Endodermal cell (in vitro differentiated cells): Measurements from ENCODE around the gene RGS6. TPM values are rescaled to one million over a fixed set of nuclear protein-coding genes. Genes with fewer than 3 reads are reported as not detected.

ENCODE experiments used
- DNase-seq: peaks from one replicate; pipeline ENCODE4 v3.0.0-alpha.2; 2017
- H3K27ac ChIP-seq: 2 replicates; pipeline ENCODE4 v1.5.1; 2013; ENCODE audit warnings: mild to moderate bottlenecking, low read depth, low read length, moderate library complexity
- H3K27me3 ChIP-seq: 2 replicates; pipeline ENCODE4 v1.6.1; 2013; ENCODE audit warnings: mild to moderate bottlenecking, low read length, moderate library complexity; ENCODE audit not compliant: insufficient read depth, control insufficient read depth, poor library complexity, severe bottlenecking
- H3K36me3 ChIP-seq: 2 replicates; pipeline ENCODE4 v1.7.0; 2013; ENCODE audit warnings: mild to moderate bottlenecking, low read length, moderate library complexity; ENCODE audit not compliant: control insufficient read depth, insufficient read depth
- H3K4me1 ChIP-seq: one replicate; pipeline ENCODE4 v1.7.0; 2013; ENCODE audit warnings: low read length; ENCODE audit not compliant: control insufficient read depth, insufficient read depth
- H3K4me3 ChIP-seq: 2 replicates; pipeline ENCODE4 v1.5.1; 2013; ENCODE audit warnings: mild to moderate bottlenecking, low read length, moderate library complexity
- H3K9ac ChIP-seq: 2 replicates; pipeline ENCODE4 v1.6.1; 2013; ENCODE audit warnings: mild to moderate bottlenecking, low read length, moderate library complexity; ENCODE audit not compliant: poor library complexity, severe bottlenecking; ENCODE audit errors: extremely low read depth
- H3K9me3 ChIP-seq: 2 replicates; pipeline ENCODE4 v1.6.1; 2013; ENCODE audit warnings: mild to moderate bottlenecking, low read length, moderate library complexity; ENCODE audit not compliant: control insufficient read depth
- H3K27ac Mint-ChIP-seq: 2 replicates; pipeline ENCODE4 v1.8.0; 2020; ENCODE audit warnings: mixed read lengths
- H3K27me3 Mint-ChIP-seq: 2 replicates; pipeline ENCODE4 v1.8.0; 2021; ENCODE audit warnings: mild to moderate bottlenecking, mixed read lengths; ENCODE audit not compliant: insufficient read depth
- H3K36me3 Mint-ChIP-seq: 2 replicates; pipeline ENCODE4 v1.8.0; 2020; ENCODE audit warnings: low read depth, mixed read lengths
- H3K4me1 Mint-ChIP-seq: 2 replicates; pipeline ENCODE4 v1.8.0; 2020; ENCODE audit warnings: mixed read lengths
- H3K4me3 Mint-ChIP-seq: 2 replicates; pipeline ENCODE4 v1.8.0; 2020; ENCODE audit warnings: mild to moderate bottlenecking, moderate library complexity, mixed read lengths
- H3K9me3 Mint-ChIP-seq: 2 replicates; pipeline ENCODE4 v1.8.0; 2020; ENCODE audit warnings: mild to moderate bottlenecking, mixed read lengths
- WGBS, 2 experiments: methylation state at CpG; one replicate each; pipeline versions ENCODE4 v1.1.5 to v1.1.7; 2013; ENCODE audit warnings: missing lambda C conversion rate in 2 of 2, mixed read lengths in 1 of 2; ENCODE audit not compliant: insufficient coverage in 1 of 2, insufficient read length in 1 of 2; 5-methylcytosine and 5-hydroxymethylcytosine counted together
- total RNA-seq, 2 donors: library from RNA; stranded (reverse); fragmentation: NEBNext Ultra II Directional in 1 of 2; extraction: Animal tissue kit (Norgen Biotek cat#: 25700) in 1 of 2; gene quantifications; 2 replicates in 1 of 2; 3 replicates in 1 of 2; pipeline ENCODE4 v1.2.1, GENCODE V29; 2021
- TF ChIP-seq, protein P1 (sequence below): fragments of 200-600 bp; sonication (generic); conservative IDR thresholded peaks from 2 replicates; pipeline ENCODE4 v1.5.0; 2021; ENCODE audit warnings: antibody characterized with exemption, mild to moderate bottlenecking

RGS6 gene
- total RNA-seq, 2 donors from 2014 or later = 10.1 to 16.3 TPM

DNA sequence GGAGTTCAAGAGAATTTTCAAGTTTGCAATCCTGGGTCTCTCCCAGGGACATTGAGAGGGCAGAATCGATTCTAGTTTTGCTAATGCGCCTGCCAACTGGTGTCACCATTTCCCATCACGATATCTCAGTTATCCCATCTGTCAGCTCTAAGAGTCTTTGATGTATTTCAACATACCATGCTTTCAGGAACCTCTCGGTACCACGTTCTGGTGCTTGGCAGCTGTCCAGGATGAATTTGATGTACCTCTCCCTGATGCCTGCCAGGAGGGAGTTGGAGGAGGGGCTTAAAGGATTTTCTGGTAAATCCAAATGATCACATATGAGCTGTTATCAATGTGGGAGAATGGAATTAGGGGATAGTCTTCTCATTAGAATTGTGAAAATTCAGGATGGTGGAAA, 332.5 kb downstream of the RGS6 start:
- H3K9me3 Mint-ChIP-seq = peaks cover 11% of the 10 kb centered on the region
- no peaks in the 10 kb centered on the region for H3K27me3 ChIP-seq
- peaks cover 3% of the 10 kb centered on the region for H3K4me1 Mint-ChIP-seq
- no peaks in the 10 kb centered on the region for H3K36me3 ChIP-seq
- peaks cover 2% of the 10 kb centered on the region for H3K27me3 Mint-ChIP-seq
- H3K9ac ChIP-seq = no peak overlapping the region
- no peak for DNase-seq
- no peak overlapping the region for H3K4me3 Mint-ChIP-seq
- H3K9me3 ChIP-seq = peaks cover 13% of the 10 kb centered on the region
- no peak overlapping the region for H3K4me3 ChIP-seq
- no peaks in the 10 kb centered on the region for H3K36me3 Mint-ChIP-seq
- H3K4me1 ChIP-seq = no peaks in the 10 kb centered on the region
- no peak overlapping the region for H3K27ac Mint-ChIP-seq
- TF ChIP-seq, protein P1, sequence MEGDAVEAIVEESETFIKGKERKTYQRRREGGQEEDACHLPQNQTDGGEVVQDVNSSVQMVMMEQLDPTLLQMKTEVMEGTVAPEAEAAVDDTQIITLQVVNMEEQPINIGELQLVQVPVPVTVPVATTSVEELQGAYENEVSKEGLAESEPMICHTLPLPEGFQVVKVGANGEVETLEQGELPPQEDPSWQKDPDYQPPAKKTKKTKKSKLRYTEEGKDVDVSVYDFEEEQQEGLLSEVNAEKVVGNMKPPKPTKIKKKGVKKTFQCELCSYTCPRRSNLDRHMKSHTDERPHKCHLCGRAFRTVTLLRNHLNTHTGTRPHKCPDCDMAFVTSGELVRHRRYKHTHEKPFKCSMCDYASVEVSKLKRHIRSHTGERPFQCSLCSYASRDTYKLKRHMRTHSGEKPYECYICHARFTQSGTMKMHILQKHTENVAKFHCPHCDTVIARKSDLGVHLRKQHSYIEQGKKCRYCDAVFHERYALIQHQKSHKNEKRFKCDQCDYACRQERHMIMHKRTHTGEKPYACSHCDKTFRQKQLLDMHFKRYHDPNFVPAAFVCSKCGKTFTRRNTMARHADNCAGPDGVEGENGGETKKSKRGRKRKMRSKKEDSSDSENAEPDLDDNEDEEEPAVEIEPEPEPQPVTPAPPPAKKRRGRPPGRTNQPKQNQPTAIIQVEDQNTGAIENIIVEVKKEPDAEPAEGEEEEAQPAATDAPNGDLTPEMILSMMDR = no peak
- 90 to 93% methylated on average over 4 to 5 of the region's 5 CpGs for WGBS, 2 experiments
- no peak overlapping the region for H3K27ac ChIP-seq

DNA sequence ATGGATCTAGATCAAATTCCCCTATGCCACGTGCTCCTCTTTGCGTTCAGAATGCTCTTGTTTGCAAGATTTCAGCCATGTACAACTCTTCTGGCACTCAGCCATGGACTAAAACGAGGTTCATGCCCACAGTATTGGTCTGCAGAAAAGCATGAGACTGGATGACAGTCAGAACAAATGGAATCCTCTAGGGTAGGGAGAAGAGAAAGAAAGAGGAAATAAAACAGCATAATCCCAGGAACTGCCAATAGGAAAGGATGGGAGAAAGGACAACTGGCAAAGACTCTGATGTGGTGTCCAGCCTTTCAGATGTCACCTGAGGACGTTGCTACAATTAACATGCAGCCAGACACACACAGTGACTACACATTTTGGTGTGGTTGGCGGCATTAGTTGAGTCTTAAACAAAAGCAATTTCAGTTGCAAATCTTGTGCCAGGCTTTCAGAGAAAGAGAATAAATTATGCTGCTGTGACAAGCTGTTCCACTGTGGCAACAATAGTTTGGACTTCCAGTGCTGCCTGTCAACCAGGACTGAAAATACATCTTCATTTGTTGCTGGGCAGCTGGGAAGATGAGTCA, 338.0 kb downstream of the RGS6 start:
- TF ChIP-seq, protein P1 = no peak
- no peaks in the 10 kb centered on the region for H3K36me3 Mint-ChIP-seq
- Histone ChIP-seq H3K27ac (no peak overlapping the region), H3K36me3 (no peaks in the 10 kb centered on the region), H3K9me3 (peaks cover 17% of the 10 kb centered on the region), H3K4me1 (no peaks in the 10 kb centered on the region), H3K9ac (no peak overlapping the region), H3K4me3 (no peak overlapping the region), H3K27me3 (no peaks in the 10 kb centered on the region)
- peaks cover 3% of the 10 kb centered on the region for H3K4me1 Mint-ChIP-seq
- DNase-seq = no peak
- H3K27ac Mint-ChIP-seq = no peak overlapping the region
- H3K4me3 Mint-ChIP-seq = no peak overlapping the region
- WGBS, 2 experiments = 55 to 56% methylated on average over 5 of the region's 5 CpGs
- no peaks in the 10 kb centered on the region for H3K27me3 Mint-ChIP-seq
- H3K9me3 Mint-ChIP-seq = peaks cover 14% of the 10 kb centered on the region

DNA sequence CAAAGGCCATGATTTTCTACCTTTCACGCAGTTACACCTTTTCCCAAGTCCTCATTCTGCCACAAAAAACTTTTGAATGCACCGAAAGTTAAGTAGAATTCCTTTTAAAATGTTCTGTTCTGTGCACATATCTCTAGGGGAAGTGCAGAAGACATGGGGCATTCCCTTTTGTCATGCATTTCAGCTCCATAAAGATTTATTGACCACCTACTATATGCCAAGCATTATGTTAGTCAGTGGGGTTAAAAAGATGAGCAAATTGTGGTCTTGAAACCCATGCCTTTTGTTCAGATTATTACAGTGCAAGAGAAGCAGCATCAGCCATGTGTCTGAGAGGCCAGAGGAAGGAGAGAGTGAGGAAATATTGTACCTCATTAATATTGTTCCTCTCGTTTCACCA, 338.5 kb downstream of the RGS6 start:
- no peak overlapping the region for H3K4me3 Mint-ChIP-seq
- Histone ChIP-seq H3K27ac (no peak overlapping the region), H3K4me3 (no peak overlapping the region), H3K27me3 (no peaks in the 10 kb centered on the region), H3K9me3 (peaks cover 17% of the 10 kb centered on the region), H3K4me1 (no peaks in the 10 kb centered on the region), H3K9ac (no peak overlapping the region), H3K36me3 (no peaks in the 10 kb centered on the region)
- H3K36me3 Mint-ChIP-seq = no peaks in the 10 kb centered on the region
- 95% methylated on average over 2 of the region's 3 CpGs; no CpG with 5 or more reads in 1 of the 2 experiments for WGBS, 2 experiments
- peaks cover 3% of the 10 kb centered on the region for H3K4me1 Mint-ChIP-seq
- no peaks in the 10 kb centered on the region for H3K27me3 Mint-ChIP-seq
- H3K9me3 Mint-ChIP-seq = peaks cover 14% of the 10 kb centered on the region
- TF ChIP-seq, protein P1 = no peak
- DNase-seq = no peak
- no peak overlapping the region for H3K27ac Mint-ChIP-seq
